ENCODE data around the gene SAC3D1. TPM values are rescaled to one million over a fixed set of nuclear protein-coding genes. Genes with fewer than 3 reads are reported as not detected.

The SAC3D1 gene
- total and polyA plus RNA-seq, 9 of the 15 experiments (the other 6 are each of a cell fraction or from before 2014, with no cell fraction given) = 0.20 to 35.2 (median 5.8) TPM

DNA sequence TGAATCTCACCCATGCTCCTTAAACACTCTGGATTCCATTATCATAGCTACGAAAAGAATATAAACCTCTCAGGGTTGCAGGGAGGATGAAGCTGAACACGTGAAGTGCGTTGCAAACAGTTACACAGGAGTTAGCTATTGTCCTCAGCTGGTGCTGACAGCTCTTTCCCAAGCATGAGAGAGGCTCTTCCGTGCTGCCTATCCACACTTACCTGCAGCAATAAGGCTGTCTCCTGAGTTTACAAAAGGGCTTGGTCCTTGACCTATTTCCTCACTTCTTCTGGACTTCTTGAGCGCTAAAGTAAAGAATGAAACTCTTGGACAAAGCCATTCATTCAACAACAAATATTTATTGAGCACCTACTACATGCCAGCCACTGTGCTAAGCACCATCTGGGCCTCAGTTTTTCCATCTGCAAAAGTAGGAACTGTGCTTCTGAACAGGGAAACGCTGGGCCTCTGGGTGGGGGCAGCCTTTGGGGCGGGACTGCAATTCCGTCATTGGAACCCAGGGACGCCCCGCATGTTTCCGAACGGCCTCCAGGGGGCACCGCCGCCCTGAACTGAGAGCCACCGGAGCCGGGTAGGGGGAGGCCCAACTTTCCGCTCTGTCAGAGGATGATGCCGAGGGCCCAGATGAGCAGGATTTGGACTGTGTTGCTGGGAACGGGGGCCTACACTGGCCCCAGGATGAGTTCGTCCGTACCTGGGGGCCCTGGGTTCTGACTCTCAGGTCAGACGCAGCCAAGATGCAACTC lies 27.7 kb upstream of the SAC3D1 start (continued):
- TF ChIP-seq, protein P1, sequence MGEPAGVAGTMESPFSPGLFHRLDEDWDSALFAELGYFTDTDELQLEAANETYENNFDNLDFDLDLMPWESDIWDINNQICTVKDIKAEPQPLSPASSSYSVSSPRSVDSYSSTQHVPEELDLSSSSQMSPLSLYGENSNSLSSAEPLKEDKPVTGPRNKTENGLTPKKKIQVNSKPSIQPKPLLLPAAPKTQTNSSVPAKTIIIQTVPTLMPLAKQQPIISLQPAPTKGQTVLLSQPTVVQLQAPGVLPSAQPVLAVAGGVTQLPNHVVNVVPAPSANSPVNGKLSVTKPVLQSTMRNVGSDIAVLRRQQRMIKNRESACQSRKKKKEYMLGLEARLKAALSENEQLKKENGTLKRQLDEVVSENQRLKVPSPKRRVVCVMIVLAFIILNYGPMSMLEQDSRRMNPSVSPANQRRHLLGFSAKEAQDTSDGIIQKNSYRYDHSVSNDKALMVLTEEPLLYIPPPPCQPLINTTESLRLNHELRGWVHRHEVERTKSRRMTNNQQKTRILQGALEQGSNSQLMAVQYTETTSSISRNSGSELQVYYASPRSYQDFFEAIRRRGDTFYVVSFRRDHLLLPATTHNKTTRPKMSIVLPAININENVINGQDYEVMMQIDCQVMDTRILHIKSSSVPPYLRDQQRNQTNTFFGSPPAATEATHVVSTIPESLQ (CRISPR knock-in tag; IDR thresholded peaks at IDR 0.05) = peak; percentile 29; the same call in 1 of the 2 replicates
- TF ChIP-seq ARNT (IDR thresholded peaks at IDR 0.05) (peak in 1 of 2 experiments; percentile 74; a peak in 1 of 4 replicates), ELF4 (CRISPR knock-in tag; IDR thresholded peaks at IDR 0.05) (0 out of 2 replicates have a peak, but pooled peaks have one; percentile 11), ZFX (CRISPR knock-in tag; IDR thresholded peaks at IDR 0.05) (no peak; the same call in 1 of the 2 replicates), ZBTB11 (CRISPR knock-in tag; IDR thresholded peaks at IDR 0.05) (peak in 1 of 3 experiments; percentile 83; a peak in 2 of 6 replicates), ZNF23 (CRISPR knock-in tag; IDR thresholded peaks at IDR 0.05) (no peak), BDP1 (IDR thresholded peaks at IDR 0.05; ENCODE audit: insufficient read depth, insufficient read length) (no peak), CEBPG (CRISPR knock-in tag; IDR thresholded peaks at IDR 0.05) (0 out of 2 replicates have a peak, but pooled peaks have one; percentile 8), CEBPG (tag; conservative IDR thresholded peaks at IDR 0.05 in 1 of 2, IDR thresholded peaks at IDR 0.05 in 1 of 2) (no peak), SMARCC2 (IDR thresholded peaks at IDR 0.05; ENCODE audit: low read depth) (no peak), KAT2B (IDR thresholded peaks at IDR 0.05; ENCODE audit: low read depth, low read length) (no peak), NUFIP1 (IDR thresholded peaks at IDR 0.05; ENCODE audit: partially characterized antibody) (no peak), ZNF263 (CRISPR knock-in tag; IDR thresholded peaks at IDR 0.05; ENCODE audit: borderline replicate concordance) (peak; percentile 32; the same call in 1 of the 2 replicates), PHB (CRISPR knock-in tag; IDR thresholded peaks at IDR 0.05) (0 out of 2 replicates have a peak, but pooled peaks have one; percentile 27), ZBED1 (IDR thresholded peaks at IDR 0.05) (no peak), EP300 (IDR thresholded peaks at IDR 0.05; ENCODE audit: low read length) (peak; percentile 15; the same call in 1 of the 2 replicates), ZNF589 (CRISPR knock-in tag; IDR thresholded peaks at IDR 0.05; ENCODE audit: low read depth) (no peak), ZFP1 (CRISPR knock-in tag; IDR thresholded peaks at IDR 0.05) (no peak), ZNF431 (CRISPR knock-in tag; IDR thresholded peaks at IDR 0.05) (no peak), IFI16 (CRISPR knock-in tag; IDR thresholded peaks at IDR 0.05) (no peak), NEUROD1 (IDR thresholded peaks at IDR 0.05; ENCODE audit: borderline replicate concordance, low read depth, low read length, partially characterized antibody) (no peak)
- TF ChIP-seq, protein P2, sequence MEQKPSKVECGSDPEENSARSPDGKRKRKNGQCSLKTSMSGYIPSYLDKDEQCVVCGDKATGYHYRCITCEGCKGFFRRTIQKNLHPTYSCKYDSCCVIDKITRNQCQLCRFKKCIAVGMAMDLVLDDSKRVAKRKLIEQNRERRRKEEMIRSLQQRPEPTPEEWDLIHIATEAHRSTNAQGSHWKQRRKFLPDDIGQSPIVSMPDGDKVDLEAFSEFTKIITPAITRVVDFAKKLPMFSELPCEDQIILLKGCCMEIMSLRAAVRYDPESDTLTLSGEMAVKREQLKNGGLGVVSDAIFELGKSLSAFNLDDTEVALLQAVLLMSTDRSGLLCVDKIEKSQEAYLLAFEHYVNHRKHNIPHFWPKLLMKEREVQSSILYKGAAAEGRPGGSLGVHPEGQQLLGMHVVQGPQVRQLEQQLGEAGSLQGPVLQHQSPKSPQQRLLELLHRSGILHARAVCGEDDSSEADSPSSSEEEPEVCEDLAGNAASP (IDR thresholded peaks at IDR 0.05) = no peak
